Activated CD8-positive, alpha-beta memory T cell treated with anti-CD3 and anti-CD28 coated beads, Interleukin-2, amount 50 U/mL, for 1 hour (primary cell): ENCODE results near the gene REV1.
"Not testable (repeated sequence)": the region's sequence is repeated elsewhere in the genome, so short reads cannot be mapped to it uniquely, and the experiment has no call there.

Experiments used
- DNase-seq: peaks from one replicate; pipeline ENCODE4 v3.0.0-alpha.2; 2020; ENCODE audit errors: extremely low read depth

The REV1 gene

DNA sequence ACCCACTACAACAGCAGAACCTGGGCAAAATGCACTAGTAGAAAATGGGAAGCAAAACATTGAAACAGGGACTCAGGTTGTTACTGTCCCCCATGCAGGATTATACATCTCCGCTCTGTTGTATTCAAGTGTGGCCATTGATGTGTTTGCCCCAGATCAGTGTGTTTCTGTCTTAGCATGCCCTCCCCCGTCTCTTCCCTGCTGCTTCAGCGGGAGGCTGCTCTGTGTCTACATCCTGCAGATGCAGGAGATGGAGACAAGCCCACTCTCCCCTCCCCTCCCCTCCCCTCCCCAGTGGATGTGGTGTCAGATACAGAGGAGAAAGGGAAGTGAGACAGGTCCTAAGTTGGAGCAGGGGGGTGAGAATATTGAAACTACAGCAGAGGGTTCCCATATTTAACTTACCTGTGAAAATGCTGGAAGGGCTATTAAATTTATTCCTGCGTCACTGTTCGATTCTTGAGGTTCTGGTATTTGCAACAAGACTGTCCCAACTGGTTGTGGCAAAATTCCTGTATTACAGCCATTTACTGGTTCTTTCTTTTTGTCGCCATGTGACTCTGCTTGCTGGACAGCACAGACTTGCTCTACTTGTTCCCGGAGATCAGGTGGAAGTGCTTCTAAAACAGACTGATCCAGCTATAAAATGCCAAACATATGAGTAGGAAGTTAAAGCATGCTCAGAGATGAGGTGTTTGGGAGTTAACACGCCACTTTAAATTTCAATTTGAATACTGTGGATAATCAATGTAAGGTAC lies 85.6 kb downstream of the REV1 start:
- DNase-seq, result no peak

DNA sequence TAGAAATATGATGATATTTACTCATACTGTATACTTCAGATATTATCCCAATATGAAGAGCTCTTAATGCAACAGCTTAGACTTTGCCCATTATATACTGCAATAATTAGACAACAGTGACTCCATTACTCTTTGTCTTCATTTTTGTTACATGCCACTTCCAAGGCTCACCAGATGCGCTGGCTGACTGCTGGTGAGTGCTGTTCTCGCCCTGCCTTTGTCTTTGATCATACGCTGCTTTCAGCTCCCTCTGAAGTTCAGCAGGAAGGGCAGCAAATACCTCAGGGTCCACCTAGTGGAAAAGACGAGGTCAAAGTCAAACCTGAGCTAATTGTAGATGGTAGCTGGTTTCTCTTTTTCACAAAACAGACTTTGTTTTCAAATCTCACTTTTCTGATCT lies 86.3 kb downstream of the REV1 start:
- no peak for DNase-seq

DNA sequence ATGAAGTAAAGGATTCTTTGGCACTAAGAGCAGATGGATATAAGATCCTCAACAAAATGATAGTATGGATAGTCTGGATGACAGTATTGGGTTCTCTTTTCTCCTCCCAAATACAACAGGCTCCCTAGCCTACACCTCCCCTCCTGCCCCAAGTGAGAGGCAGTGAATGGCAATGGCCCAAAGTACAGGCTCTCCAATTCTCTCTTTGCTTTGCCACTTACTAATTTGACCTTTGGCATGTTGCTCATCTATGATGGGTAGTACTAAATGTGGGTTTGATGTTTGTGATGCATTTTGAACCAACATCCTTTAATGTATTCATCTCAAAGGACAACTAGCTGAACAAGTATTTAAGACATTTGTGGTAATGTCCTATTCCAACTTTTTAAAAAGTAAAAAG lies 86.7 kb downstream of the REV1 start:
- DNase-seq, result no peak

DNA sequence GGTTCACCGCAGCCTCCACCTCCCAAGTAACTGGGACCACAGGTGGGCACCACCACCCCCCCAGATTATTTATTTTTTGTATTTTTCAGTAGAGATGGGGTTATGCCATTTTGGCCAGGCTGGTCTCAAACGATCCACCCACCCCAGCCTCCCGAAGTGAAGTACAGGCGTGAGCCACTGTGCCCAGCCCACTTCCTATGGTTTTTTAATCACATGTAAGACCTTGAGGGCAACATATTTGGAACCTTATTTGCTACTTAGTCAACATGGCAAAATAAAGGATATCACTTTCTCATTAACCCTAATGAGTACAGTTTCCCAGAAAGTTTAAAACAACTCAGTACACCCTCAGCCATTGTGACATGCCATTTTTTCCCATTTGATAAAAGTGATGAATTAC lies 88.0 kb downstream of the REV1 start:
- DNase-seq, result no peak

DNA sequence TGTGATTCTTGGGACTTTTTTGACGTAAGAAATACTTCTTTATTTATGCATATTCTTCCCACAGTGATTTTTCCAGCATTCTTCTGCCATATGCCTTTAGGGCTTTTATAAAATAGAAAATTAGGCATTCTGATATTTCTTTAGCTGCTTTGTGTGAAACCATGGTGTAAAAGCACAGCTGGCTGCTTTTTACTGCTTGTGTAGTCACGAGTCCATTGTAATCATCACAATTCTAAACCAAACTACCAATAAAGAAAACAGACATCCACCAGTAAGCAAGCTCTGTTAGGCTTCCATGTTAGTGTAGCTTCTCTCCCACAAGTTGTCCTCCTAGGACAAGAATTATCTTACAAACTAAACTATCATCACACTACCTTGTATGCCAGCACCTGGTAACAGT lies 90.0 kb downstream of the REV1 start:
- DNase-seq, result no peak

DNA sequence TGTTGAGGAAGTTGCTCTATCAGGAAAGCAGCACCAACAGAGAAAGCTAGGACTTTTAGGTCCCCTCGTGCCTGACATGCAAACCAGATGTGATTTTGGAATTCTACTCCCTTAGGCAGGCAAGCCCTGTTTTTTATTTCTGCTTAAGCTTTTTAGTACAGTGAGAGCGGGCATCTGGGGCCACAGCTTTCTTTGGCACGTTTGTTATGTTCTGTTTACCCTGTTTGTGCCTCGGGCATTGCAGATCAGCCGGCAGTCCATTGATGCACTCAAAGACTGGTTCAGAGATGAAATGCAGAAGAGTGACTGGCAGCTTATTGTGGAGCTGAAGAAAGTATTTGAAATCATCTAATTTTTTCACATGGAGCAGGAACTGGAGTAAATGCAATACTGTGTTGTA lies 90.8 kb downstream of the REV1 start:
- DNase-seq, result no peak

DNA sequence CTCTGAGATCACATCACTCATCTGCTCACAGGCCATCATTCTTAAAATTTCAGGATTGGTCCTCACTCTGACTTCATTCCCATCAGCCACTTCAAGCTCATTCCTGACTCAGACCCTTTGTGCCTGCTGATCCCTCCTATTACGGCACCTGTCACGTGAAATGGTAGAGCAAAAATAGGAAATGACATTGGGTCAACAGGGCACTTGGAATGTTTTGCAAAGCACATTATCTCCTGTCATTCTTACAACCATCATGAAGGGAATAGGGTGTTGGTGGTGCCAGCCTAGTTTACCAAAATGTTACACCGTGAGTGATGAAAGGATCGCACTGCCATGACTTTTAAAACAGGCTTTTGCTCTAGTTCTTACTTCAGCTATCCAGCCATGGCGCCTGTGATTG lies 91.5 kb downstream of the REV1 start:
- no peak for DNase-seq

DNA sequence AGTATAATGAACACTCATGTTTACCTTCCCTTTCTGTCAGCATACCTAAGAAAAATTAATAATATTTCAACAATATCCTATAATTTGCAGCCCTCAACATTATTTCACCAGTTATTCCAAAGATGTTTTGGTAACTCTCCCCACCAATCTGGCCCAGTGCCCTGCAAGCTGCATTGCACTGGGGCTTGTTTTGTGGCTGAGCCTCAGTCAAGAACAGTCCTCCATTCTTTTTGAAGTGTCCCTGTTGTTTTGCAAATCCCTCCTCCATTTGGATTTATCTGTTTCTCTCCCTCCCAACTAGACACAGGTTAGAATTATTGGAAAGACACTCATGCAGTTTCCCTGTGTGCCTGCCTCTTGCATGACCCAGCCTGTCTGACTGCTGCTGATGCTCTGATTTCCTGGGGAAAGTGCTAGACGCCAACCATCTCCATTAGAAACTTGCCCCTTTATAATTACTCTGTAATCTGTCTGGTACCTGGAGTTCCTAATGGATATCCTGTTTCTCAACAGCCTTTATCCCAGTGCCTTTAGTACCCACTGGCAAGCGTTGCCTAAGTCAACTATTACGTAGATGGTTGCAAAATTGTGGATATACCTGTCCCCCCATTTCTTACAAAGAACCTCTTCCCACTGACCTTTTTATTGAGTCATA lies 92.4 kb downstream of the REV1 start:
- no peak for DNase-seq

DNA sequence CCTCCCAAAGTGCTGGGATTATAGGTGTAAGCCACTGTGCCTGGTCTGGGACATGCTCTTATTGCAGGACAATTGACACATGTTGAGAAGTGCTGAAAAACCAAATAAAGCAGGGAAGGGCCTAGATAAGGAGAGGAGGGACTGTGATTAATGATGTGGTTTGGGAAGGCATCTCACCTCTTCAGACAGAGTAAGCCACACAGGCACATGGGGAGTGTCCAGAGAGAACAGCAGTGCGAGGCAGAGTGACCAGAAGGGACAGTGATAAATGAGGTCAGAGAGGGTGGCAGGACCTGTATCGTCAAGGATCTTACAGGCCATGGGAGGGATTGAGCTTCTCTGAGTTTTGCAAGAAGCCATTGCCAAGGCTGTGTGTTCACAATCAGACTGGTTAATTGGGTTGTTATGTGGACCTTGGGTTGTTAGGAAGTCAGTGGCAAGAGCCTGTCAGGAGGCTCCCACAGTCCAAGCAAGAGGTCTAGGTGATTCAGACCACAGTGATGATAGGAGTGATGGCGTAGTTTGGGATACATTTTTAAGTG lies 94.2 kb downstream of the REV1 start:
- no peak for DNase-seq

DNA sequence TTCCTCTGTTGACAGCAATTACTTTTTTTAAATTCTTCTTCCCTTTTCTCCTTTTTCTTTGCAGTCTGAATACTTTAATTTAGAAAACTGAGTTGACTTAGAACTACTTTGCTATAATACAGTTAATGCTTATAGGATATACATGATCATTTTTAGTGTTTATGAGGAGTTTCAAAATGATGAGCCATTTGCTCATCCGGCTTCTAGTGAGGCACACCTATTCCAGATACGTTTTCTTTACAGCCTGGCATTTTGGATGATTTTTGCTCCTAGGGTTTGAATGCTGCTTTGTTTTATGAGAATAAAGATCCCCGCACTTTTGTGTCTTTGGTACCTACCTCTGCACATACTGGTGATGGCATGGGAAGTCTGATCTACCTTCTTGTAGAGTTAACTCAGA lies 99.9 kb downstream of the REV1 start:
- no peak for DNase-seq

DNA sequence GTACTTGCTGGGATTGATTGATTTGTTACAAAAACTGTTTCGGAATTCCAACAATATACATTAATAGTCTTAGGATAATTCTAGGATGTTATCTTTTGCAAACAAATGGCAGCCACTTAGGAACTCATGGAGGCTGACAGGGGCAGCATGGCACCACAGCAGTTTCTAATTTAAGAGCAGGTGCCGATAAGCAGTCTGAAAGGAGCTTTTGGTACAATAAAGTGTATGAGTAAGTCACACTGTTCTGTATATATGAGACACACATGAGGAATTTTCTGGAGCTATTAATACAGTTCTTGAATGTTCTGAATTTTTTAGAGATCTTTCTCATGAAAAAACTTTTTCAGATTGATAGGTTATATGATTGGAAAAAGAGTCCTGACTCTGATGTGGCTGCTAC lies 100.4 kb downstream of the REV1 start:
- no peak for DNase-seq

DNA sequence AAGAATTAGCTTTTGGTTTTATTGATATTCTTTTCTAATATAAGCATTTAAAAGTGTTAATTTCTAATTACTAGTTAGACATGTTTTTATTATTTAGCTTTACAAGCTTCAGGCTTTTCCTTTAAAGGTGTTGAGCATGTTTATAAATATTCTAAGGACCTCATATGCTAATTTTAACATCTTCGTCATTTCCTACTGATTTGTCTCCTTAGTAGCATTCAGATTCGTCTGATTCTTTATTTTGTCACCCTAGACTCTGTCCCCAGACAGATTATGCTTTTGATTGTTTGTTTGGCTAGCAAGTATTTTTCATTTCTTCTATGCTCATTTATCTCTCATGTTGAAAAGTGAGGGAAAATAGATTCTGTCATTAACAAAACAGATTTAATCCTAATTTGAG lies 100.9 kb downstream of the REV1 start:
- no peak for DNase-seq

DNA sequence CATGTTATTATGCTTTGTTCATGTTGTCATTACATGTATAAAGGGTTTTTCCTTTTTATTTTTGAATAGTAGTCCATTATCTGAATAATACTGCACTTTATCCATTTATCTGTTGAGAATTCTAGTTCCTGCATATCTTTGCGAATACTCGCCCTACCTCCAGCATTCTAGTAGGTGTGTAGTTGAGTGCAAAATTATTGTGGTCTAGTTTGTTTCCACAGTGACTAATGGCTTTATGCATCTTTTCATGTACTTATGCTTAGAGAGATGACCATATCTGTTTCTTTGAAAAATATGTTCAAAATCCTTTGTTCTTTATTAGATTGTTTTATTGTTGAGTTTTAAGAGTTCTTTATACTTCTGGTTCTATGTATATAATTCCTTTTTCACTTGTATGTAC lies 103.8 kb downstream of the REV1 start:
- no peak for DNase-seq

DNA sequence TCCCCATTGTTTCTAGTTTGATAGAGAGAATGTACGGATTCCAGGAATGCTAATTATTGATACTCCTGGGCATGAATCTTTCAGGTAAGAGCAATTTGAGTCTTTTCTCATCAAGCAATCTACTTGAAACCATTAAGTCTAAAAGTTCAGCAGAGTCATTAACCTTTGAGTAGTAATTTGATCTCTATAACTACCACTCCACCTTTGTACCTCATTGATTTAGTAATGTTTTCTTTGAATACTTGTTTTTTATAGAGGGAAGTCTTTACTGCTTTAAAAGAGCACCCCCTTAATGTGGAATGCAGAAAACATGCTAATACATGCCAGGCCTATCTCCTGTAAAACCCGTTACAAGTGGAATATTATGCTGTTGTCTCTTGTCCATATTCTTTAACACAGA lies 107.7 kb downstream of the REV1 start:
- DNase-seq, result no peak

DNA sequence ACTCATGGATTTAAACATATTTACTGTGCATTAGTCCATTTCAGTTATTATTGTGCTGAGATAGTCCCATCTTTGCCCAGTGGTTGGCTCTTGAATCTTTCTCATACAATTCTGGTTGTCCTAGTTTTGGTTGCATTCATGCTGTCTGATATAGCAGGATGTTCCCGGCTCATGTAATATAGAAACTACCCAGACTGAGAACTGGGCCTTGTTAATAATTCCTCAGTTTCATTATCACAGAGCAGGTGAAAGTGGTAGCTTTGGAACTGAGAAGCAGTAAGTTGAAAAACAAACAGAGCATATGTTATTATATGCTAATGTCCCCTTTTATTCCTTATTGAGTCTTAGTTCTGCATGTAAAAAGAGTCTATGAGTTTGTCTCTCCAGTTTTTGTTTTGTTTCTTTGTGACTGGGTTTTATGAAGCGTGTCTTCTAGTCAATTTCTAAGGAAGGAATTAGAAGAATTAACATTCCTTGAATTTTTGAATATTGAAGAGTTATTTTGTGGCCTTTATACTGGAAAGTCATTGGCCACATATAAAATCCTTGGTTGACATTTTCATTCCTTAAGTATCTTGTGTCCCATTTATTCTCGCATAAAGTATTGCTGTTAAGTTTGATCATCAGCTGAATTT lies 109.3 kb downstream of the REV1 start:
- no peak for DNase-seq

DNA sequence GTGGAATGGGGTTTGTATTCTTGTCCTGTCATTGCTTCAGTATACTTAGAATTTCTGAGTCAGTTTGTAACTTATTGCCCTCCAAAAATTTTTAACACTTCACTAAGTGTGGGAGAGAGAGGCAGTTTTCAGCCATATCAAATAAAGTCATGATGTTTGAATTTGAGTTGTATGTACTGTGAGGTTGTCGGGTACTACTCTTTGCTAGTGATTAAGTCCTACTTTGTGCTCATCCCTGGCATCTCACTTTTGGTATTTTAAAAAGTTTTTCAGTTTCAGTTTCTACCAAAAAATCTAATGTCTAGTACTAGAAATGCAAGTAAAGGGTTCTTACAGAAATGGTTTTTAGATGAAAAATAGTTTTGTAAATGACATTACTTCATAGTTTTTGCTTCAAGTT lies 111.9 kb downstream of the REV1 start:
- DNase-seq, result no peak

DNA sequence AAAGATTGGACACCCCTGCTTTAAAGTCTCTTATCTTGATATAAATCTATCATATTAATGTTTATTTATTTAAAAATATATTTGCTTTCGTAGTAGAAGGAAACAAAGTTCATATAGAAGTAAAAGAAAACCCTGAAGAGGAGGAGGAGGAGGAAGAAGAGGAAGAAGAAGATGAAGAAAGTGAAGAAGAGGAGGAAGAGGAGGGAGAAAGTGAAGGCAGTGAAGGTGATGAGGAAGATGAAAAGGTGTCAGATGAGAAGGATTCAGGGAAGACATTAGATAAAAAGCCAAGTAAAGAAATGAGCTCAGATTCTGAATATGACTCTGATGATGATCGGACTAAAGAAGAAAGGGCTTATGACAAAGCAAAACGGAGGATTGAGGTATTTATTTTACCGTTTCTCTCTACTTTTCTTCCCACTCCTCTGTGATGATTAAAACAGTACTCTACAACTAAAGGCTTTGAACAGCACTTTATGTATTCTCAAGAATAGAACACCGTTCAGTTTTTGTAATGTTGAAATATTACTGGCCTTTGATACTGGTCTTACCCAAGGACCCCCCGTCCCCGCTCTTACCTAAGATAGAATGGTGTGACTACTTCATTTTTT lies 113.5 kb downstream of the REV1 start:
- DNase-seq, result no peak

DNA sequence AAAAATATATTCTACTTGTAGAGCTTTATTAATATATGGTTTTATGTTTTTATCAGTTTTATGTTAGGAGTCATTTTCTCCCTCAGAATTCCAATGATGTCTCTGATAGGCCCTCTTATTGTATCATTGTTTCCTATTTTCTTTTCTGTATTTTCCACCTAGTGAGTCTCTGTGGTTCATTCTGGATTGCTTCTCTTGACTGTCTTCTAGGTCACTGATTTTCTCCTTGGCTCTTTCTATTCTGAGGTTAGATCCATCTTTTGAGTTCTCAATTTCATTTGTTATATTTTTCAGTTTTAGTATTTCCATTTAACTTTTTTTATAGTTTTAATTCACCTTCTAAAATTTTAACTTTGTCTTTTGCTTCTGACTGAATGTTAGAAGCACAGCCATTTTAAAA lies 115.1 kb downstream of the REV1 start:
- no peak for DNase-seq

DNA sequence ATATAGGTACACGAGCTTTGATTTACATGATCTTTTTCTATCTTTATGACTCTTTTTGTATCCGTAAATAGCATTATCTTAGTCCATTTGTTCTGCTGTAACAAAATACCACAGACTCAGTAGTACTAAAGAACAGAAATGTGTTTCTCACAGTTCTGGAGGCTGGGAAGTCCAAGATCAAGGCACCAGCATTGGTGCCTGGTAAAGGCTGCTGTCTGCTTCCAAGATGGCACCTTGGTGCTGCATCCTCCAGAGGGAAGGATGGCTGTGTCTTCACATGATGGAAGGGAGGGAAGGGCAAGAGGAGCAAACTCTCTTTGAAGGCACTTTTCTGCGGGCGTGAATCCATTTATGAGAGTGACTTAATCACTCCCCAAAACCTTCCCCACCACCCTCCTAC lies 116.7 kb downstream of the REV1 start:
- no peak for DNase-seq

DNA sequence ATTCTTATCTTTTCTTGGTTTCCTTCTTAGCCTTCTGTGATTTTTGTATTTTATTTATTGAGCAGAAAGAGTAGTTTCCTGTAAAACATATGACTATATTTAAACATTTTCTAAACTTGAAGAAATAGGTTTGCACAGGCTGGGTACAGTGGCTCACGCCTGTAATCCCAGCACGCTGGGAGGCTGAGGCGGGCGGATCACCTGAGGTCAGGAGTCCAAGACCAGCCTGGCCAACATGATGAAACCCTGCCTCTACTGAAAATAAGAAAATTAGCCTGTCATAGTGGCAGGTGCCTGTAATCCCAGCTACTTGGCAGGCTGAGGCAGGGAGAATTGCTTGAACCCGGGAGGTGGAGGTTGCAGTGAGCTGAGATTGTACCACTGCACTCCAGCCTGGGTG lies 121.0 kb downstream of the REV1 start:
- DNase-seq, result not testable (repeated sequence)

DNA sequence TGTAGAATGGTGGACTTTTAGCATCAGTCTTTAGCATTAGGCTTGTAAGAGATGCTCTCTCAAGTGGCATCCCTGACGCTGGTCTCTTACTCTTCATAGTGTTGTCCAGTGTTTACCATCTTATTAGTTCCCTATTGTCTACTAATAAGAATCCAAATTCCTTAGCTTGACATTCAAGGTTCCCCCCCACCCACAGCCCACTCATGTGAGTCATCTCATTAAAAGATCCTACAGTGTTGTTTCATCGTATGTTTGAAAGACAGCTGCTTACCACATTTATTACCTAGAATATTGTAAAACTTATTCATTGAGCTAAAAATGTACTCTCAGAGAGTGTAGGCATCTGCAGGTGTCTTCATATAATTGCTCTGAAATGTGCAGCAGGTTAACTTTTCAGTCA lies 124.2 kb downstream of the REV1 start:
- no peak for DNase-seq

DNA sequence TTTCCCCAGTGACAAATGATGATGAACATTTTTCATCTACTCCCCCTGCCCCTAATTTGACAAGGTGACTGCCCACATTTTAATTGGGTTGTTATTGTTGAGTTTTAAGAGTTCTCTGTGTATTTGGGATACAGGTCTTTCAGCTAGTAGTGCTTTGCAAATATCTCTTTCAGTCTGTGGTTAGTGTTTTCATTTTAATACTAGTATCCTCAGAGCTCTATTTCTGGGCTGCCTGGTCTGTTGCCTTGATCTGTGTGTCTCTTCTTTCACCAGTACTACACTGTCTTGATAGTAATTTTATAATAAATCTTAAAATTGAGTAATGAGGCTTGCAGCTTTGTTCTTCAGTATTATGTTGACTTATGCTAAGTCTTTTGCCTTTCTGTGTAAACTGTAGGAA lies 133.0 kb downstream of the REV1 start:
- no peak for DNase-seq

DNA sequence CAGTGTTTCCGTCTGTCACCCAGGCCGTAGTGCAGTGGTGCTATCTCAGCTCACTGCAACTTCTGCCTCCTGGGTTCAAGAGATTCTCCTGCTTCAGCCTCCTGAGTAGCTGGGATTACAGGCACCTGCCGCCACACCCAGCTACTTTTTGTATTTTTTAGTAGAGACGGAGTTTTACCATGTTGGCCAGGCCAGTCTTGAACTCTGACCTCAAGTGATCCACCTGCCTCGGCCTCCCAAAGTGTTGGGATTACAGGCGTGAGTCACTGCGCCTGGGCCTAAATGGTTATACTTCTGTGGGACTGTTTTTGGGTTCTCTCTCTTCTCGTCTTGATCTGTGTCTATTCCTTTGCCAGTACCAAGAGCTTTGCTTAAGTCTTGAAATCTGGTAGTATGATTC lies 135.0 kb downstream of the REV1 start:
- DNase-seq, result not testable (repeated sequence)
